Kasumi-1 (cell line): ENCODE results near the gene GLIS2.

Experiments
- DNase-seq, 2 experiments: peaks; one replicate each; lab custom pipeline; 2025; lab: John Stamatoyannopoulos, UW

Gene GLIS2

GRCh38 chr16:4370151-4370550 lies 54.3 kb downstream of the GLIS2 start:
- DNase-seq = no peak

- no peak for DNase-seq
Observed at GRCh38 chr16:4370570-4371356, 54.9 kb downstream of the GLIS2 start.

- DNase-seq = no peak
Observed at GRCh38 chr16:4371357-4372000, 55.6 kb downstream of the GLIS2 start, which contains the start of gene VASN. VASN (plus strand) TSS chr16:4371848; CDS start chr16:4380878, 9,030 bp downstream.

GRCh38 chr16:4372001-4372577 lies 56.2 kb downstream of the GLIS2 start:
- peak in 1 of 2 experiments; percentile 9 for DNase-seq

- no peak for DNase-seq
Observed at GRCh38 chr16:4372578-4373355, 56.9 kb downstream of the GLIS2 start.

- DNase-seq = no peak
Observed at GRCh38 chr16:4373356-4373908, 57.6 kb downstream of the GLIS2 start.

GRCh38 chr16:4373909-4374742 lies 58.3 kb downstream of the GLIS2 start:
- no peak for DNase-seq

- DNase-seq = no peak
Observed at GRCh38 chr16:4375717-4376116, 59.9 kb downstream of the GLIS2 start.

GRCh38 chr16:4376126-4376892 lies 60.4 kb downstream of the GLIS2 start:
- DNase-seq = no peak

GRCh38 chr16:4376893-4377572 lies 61.2 kb downstream of the GLIS2 start:
- DNase-seq = no peak

GRCh38 chr16:4377573-4378154 lies 61.8 kb downstream of the GLIS2 start:
- DNase-seq = no peak

- DNase-seq = no peak
Observed at GRCh38 chr16:4378161-4378666, 62.3 kb downstream of the GLIS2 start.

- no peak for DNase-seq
Observed at GRCh38 chr16:4378999-4379690, 63.3 kb downstream of the GLIS2 start.

GRCh38 chr16:4380119-4381063 lies 64.5 kb downstream of the GLIS2 start:
- no peak for DNase-seq

- DNase-seq = no peak
Observed at GRCh38 chr16:4381072-4381934, 65.4 kb downstream of the GLIS2 start.
